GM23338 (cell line): ENCODE measurements around the gene USP6NL. TPM values are rescaled to one million over a fixed set of nuclear protein-coding genes. Genes with fewer than 3 reads are reported as not detected.

Experiments
- ATAC-seq: fragments of 200-7000 bp; cut with Tn5 transposase; 3 replicates; pipeline ENCODE4 v1.9.1; 2020
- DNase-seq: peaks from one replicate; pipeline ENCODE4 v3.0.0-alpha.2; 2015; ENCODE audit warnings: low spot score
- H2AFZ ChIP-seq: fragments of 200-600 bp; sonication (generic); 2 replicates; pipeline ENCODE4 v1.8.0; 2016; ENCODE audit warnings: antibody characterized with exemption, mild to moderate bottlenecking, moderate library complexity
- H3F3A ChIP-seq: fragments of 200-600 bp; sonication (generic); replicated peaks from 2 replicates; pipeline ENCODE4 v1.8.0; 2017; ENCODE audit warnings: antibody characterized with exemption, mixed run types, low read depth
- H3K27ac ChIP-seq: fragments of 200-600 bp; sonication (generic); 2 replicates; pipeline ENCODE4 v1.6.1; 2016; ENCODE audit warnings: low read depth
- H3K27me3 ChIP-seq: fragments of 200-600 bp; sonication (generic); 2 replicates; pipeline ENCODE4 v1.8.0; 2016; ENCODE audit warnings: mild to moderate bottlenecking, mixed run types, moderate library complexity; ENCODE audit not compliant: insufficient read depth
- H3K36me3 ChIP-seq: fragments of 200-600 bp; sonication (generic); 2 replicates; pipeline ENCODE4 v1.8.0; 2016; ENCODE audit warnings: mild to moderate bottlenecking; ENCODE audit not compliant: insufficient read depth
- H3K4me1 ChIP-seq: fragments of 200-600 bp; sonication (generic); 2 replicates; pipeline ENCODE4 v1.8.0; 2016; ENCODE audit warnings: mild to moderate bottlenecking, moderate library complexity; ENCODE audit not compliant: insufficient read depth
- H3K4me2 ChIP-seq: fragments of 200-600 bp; sonication (generic); 2 replicates; pipeline ENCODE4 v1.7.1; 2017; ENCODE audit warnings: mixed run types
- H3K4me3 ChIP-seq: fragments of 200-600 bp; sonication (generic); 2 replicates; pipeline ENCODE4 v1.6.1; 2016; ENCODE audit warnings: mixed run types
- H3K79me2 ChIP-seq: fragments of 200-600 bp; sonication (generic); replicated peaks from 2 replicates; pipeline ENCODE4 v1.8.0; 2017; ENCODE audit warnings: mild to moderate bottlenecking; ENCODE audit not compliant: insufficient read depth
- H3K9me2 ChIP-seq: fragments of 200-600 bp; sonication (generic); 2 replicates; pipeline ENCODE4 v1.8.0; 2017; ENCODE audit not compliant: insufficient read depth
- H4K20me1 ChIP-seq: fragments of 200-600 bp; sonication (generic); replicated peaks from 2 replicates; pipeline ENCODE4 v1.8.0; 2017; ENCODE audit warnings: mild to moderate bottlenecking; ENCODE audit not compliant: insufficient read depth
- H3K27ac Mint-ChIP-seq: 2 replicates; pipeline ENCODE4 v1.8.0; 2020; ENCODE audit warnings: inconsistent platforms, mild to moderate bottlenecking, moderate library complexity, mixed read lengths
- H3K27me3 Mint-ChIP-seq: 3 replicates; pipeline ENCODE4 v1.8.0; 2022; ENCODE audit warnings: low read depth, mild to moderate bottlenecking, moderate library complexity, mixed read lengths, inconsistent platforms; ENCODE audit not compliant: insufficient read depth, poor library complexity
- H3K36me3 Mint-ChIP-seq: 3 replicates; pipeline ENCODE4 v1.8.0; 2021; ENCODE audit warnings: low read depth, mild to moderate bottlenecking, inconsistent platforms, moderate library complexity, mixed read lengths
- H3K4me1 Mint-ChIP-seq: 3 replicates; pipeline ENCODE4 v1.8.0; 2020; ENCODE audit warnings: mild to moderate bottlenecking, inconsistent platforms, mixed read lengths
- H3K4me3 Mint-ChIP-seq: 3 replicates; pipeline ENCODE4 v1.8.0; 2021; ENCODE audit warnings: moderate library complexity, mild to moderate bottlenecking, inconsistent platforms, mixed read lengths
- H3K9me3 Mint-ChIP-seq: 3 replicates; pipeline ENCODE4 v1.8.0; 2020; ENCODE audit warnings: moderate library complexity, mild to moderate bottlenecking, inconsistent platforms, mixed read lengths
- CREB1 ChIP-seq: fragments of 250-450 bp; sonication (Bioruptor Pico); IDR thresholded peaks from 2 replicates; pipeline ENCODE4 v1.5.0; 2020; ENCODE audit warnings: low read depth, mild to moderate bottlenecking, moderate library complexity
- EZH2 ChIP-seq: fragments of 200-600 bp; sonication (generic); IDR thresholded peaks from one replicate; pipeline ENCODE4 v1.8.0; 2017; ENCODE audit warnings: antibody characterized with exemption, mild to moderate bottlenecking, low read depth; ENCODE audit not compliant: unreplicated experiment
- EZH2phosphoT487 ChIP-seq: fragments of 200-600 bp; sonication (generic); IDR thresholded peaks from one replicate; pipeline ENCODE4 v1.8.1; 2018; ENCODE audit warnings: antibody characterized with exemption; ENCODE audit not compliant: unreplicated experiment
- JUNB ChIP-seq: IDR thresholded peaks from one replicate; pipeline ENCODE4 v1.6.1; 2016; ENCODE audit warnings: antibody characterized with exemption; ENCODE audit not compliant: unreplicated experiment
- NANOG ChIP-seq: IDR thresholded peaks from 2 replicates; pipeline ENCODE4 v1.6.1; 2016; ENCODE audit warnings: antibody characterized with exemption, borderline replicate concordance
- POLR2AphosphoS5 ChIP-seq: IDR thresholded peaks from 2 replicates; pipeline ENCODE4 v1.6.1; 2016; ENCODE audit warnings: antibody characterized with exemption, low read depth
- STAT1 ChIP-seq: IDR thresholded peaks from one replicate; pipeline ENCODE4 v1.6.1; 2016; ENCODE audit warnings: antibody characterized with exemption; ENCODE audit not compliant: unreplicated experiment
- ZNF114 ChIP-seq: fragments of 250-450 bp; sonication (Bioruptor Pico); IDR thresholded peaks from 2 replicates; pipeline ENCODE4 v1.5.0; 2020; ENCODE audit warnings: mild to moderate bottlenecking, moderate library complexity
- ZNF331 ChIP-seq: fragments of 250-450 bp; sonication (Bioruptor Pico); IDR thresholded peaks from 2 replicates; pipeline ENCODE4 v1.5.0; 2020; ENCODE audit warnings: low read depth, mild to moderate bottlenecking, moderate library complexity
- polyA plus RNA-seq: library from polyadenylated mRNA; unstranded; fragments of >200 nt; fragmentation: Nextera tagmentation; extraction: Ambion mirVana; gene quantifications from 2 replicates; pipeline ENCODE4 v1.2.1, GENCODE V29; 2016
- total RNA-seq: library from RNA; depleted of rRNA; stranded (reverse); fragments of >200 nt; shearing (Covaris generic); gene quantifications from 2 replicates; pipeline ENCODE4 v1.2.3, GENCODE V29; 2014
- TF ChIP-seq, protein P1 (sequence below): IDR thresholded peaks from 2 replicates; pipeline ENCODE4 v1.6.1; 2016; ENCODE audit warnings: antibody characterized with exemption
- TF ChIP-seq, protein P2 (sequence below): IDR thresholded peaks from one replicate; pipeline ENCODE4 v1.6.1; 2018; ENCODE audit warnings: antibody characterized with exemption; ENCODE audit not compliant: unreplicated experiment
- TF ChIP-seq, protein P3 (sequence below): fragments of 250-450 bp; sonication (Bioruptor Pico); IDR thresholded peaks from 2 replicates; pipeline ENCODE4 v1.5.0; 2020; ENCODE audit warnings: mild to moderate bottlenecking, moderate library complexity
- TF ChIP-seq, protein P4 (sequence below), 2 experiments: fragments of 200-600 bp in 1 of 2; sonication (generic) in 1 of 2; conservative IDR thresholded peaks; 2 replicates each; pipeline versions ENCODE4 v1.5.1 to v1.6.1; 2016 to 2017; ENCODE audit warnings: antibody characterized with exemption in 2 of 2, low read depth in 2 of 2, mild to moderate bottlenecking in 2 of 2, moderate library complexity in 1 of 2

Gene USP6NL
- total and polyA plus RNA-seq, 2 experiments from 2014 or later = 8.1 to 29.7 TPM

DNA sequence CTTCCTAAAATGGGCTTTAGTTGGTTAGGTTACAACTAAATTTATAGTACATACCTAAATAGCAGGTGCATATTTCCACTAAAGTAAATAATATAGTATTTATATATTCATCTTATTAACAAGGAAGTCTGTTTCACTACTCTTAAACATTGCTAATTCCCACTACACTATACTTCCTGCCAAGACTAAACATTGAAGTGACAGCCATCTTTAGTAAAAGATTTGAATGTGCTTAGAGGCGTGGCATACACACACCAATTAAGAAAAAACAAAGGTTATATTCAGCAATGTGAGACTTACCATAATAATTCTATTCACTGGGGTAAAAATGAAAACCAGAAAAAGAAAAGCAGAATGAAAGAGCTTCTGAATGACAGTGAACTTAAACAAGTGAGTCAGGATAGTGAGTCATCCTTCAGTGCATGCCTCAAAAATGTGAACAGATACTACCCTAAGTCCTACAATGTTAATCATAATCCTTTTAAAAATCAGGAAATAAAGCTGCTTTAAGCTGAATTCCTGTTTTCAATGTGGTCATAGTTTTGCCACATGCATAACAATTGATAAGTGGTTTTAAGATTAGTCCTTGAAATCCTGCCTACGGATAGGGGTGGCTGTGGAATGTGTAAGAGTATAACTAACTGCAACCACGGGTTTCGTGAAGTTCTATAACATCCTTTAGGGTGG lies 59.4 kb downstream of the USP6NL start:
- H3K27ac Mint-ChIP-seq = no peak overlapping the region
- peaks cover 3% of the 10 kb centered on the region; the same call in 1 of the 3 replicates for H3K36me3 Mint-ChIP-seq
- Histone ChIP-seq H3K4me3 (no peak overlapping the region), H3K79me2 (peaks cover 96% of the 10 kb centered on the region), H3K4me1 (peaks cover 12% of the 10 kb centered on the region; the same call in 1 of the 2 replicates), H3K4me2 (0 out of 2 replicates have a peak overlapping the region, but pooled peaks have one; percentile 11), H3K27me3 (no peaks in the 10 kb centered on the region), H3K36me3 (no peaks in the 10 kb centered on the region), H3K9me2 (no peaks in the 10 kb centered on the region), H3K27ac (no peak overlapping the region), H4K20me1 (no peaks in the 10 kb centered on the region; the same call in none of the 2 replicates), H3F3A (no peaks in the 10 kb centered on the region), H2AFZ (no peak overlapping the region)
- no peak overlapping the region for H3K4me3 Mint-ChIP-seq
- no peak for TF ChIP-seq ZNF331
- TF ChIP-seq, protein P1, sequence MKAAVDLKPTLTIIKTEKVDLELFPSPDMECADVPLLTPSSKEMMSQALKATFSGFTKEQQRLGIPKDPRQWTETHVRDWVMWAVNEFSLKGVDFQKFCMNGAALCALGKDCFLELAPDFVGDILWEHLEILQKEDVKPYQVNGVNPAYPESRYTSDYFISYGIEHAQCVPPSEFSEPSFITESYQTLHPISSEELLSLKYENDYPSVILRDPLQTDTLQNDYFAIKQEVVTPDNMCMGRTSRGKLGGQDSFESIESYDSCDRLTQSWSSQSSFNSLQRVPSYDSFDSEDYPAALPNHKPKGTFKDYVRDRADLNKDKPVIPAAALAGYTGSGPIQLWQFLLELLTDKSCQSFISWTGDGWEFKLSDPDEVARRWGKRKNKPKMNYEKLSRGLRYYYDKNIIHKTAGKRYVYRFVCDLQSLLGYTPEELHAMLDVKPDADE = no peak
- no peak for TF ChIP-seq EZH2
- TF ChIP-seq, protein P2, sequence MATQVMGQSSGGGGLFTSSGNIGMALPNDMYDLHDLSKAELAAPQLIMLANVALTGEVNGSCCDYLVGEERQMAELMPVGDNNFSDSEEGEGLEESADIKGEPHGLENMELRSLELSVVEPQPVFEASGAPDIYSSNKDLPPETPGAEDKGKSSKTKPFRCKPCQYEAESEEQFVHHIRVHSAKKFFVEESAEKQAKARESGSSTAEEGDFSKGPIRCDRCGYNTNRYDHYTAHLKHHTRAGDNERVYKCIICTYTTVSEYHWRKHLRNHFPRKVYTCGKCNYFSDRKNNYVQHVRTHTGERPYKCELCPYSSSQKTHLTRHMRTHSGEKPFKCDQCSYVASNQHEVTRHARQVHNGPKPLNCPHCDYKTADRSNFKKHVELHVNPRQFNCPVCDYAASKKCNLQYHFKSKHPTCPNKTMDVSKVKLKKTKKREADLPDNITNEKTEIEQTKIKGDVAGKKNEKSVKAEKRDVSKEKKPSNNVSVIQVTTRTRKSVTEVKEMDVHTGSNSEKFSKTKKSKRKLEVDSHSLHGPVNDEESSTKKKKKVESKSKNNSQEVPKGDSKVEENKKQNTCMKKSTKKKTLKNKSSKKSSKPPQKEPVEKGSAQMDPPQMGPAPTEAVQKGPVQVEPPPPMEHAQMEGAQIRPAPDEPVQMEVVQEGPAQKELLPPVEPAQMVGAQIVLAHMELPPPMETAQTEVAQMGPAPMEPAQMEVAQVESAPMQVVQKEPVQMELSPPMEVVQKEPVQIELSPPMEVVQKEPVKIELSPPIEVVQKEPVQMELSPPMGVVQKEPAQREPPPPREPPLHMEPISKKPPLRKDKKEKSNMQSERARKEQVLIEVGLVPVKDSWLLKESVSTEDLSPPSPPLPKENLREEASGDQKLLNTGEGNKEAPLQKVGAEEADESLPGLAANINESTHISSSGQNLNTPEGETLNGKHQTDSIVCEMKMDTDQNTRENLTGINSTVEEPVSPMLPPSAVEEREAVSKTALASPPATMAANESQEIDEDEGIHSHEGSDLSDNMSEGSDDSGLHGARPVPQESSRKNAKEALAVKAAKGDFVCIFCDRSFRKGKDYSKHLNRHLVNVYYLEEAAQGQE = no peak
- no peak for TF ChIP-seq POLR2AphosphoS5
- no peak for TF ChIP-seq NANOG
- no peak for TF ChIP-seq JUNB
- TF ChIP-seq CREB1 (CRISPR knock-in tag) = no peak
- TF ChIP-seq, protein P3, sequence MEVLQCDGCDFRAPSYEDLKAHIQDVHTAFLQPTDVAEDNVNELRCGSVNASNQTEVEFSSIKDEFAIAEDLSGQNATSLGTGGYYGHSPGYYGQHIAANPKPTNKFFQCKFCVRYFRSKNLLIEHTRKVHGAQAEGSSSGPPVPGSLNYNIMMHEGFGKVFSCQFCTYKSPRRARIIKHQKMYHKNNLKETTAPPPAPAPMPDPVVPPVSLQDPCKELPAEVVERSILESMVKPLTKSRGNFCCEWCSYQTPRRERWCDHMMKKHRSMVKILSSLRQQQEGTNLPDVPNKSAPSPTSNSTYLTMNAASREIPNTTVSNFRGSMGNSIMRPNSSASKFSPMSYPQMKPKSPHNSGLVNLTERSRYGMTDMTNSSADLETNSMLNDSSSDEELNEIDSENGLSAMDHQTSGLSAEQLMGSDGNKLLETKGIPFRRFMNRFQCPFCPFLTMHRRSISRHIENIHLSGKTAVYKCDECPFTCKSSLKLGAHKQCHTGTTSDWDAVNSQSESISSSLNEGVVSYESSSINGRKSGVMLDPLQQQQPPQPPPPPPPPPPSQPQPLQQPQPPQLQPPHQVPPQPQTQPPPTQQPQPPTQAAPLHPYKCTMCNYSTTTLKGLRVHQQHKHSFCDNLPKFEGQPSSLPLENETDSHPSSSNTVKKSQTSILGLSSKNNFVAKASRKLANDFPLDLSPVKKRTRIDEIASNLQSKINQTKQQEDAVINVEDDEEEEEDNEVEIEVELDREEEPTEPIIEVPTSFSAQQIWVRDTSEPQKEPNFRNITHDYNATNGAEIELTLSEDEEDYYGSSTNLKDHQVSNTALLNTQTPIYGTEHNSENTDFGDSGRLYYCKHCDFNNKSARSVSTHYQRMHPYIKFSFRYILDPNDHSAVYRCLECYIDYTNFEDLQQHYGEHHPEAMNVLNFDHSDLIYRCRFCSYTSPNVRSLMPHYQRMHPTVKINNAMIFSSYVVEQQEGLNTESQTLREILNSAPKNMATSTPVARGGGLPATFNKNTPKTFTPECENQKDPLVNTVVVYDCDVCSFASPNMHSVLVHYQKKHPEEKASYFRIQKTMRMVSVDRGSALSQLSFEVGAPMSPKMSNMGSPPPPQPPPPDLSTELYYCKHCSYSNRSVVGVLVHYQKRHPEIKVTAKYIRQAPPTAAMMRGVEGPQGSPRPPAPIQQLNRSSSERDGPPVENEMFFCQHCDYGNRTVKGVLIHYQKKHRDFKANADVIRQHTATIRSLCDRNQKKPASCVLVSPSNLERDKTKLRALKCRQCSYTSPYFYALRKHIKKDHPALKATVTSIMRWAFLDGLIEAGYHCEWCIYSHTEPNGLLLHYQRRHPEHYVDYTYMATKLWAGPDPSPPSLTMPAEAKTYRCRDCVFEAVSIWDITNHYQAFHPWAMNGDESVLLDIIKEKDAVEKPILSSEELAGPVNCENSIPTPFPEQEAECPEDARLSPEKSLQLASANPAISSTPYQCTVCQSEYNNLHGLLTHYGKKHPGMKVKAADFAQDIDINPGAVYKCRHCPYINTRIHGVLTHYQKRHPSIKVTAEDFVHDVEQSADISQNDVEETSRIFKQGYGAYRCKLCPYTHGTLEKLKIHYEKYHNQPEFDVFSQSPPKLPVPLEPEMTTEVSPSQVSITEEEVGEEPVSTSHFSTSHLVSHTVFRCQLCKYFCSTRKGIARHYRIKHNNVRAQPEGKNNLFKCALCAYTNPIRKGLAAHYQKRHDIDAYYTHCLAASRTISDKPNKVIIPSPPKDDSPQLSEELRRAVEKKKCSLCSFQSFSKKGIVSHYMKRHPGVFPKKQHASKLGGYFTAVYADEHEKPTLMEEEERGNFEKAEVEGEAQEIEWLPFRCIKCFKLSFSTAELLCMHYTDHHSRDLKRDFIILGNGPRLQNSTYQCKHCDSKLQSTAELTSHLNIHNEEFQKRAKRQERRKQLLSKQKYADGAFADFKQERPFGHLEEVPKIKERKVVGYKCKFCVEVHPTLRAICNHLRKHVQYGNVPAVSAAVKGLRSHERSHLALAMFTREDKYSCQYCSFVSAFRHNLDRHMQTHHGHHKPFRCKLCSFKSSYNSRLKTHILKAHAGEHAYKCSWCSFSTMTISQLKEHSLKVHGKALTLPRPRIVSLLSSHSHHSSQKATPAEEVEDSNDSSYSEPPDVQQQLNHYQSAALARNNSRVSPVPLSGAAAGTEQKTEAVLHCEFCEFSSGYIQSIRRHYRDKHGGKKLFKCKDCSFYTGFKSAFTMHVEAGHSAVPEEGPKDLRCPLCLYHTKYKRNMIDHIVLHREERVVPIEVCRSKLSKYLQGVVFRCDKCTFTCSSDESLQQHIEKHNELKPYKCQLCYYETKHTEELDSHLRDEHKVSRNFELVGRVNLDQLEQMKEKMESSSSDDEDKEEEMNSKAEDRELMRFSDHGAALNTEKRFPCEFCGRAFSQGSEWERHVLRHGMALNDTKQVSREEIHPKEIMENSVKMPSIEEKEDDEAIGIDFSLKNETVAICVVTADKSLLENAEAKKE = no peak
- no peak for TF ChIP-seq ZNF114 (CRISPR knock-in tag)
- no peak for TF ChIP-seq EZH2phosphoT487
- TF ChIP-seq, protein P4, sequence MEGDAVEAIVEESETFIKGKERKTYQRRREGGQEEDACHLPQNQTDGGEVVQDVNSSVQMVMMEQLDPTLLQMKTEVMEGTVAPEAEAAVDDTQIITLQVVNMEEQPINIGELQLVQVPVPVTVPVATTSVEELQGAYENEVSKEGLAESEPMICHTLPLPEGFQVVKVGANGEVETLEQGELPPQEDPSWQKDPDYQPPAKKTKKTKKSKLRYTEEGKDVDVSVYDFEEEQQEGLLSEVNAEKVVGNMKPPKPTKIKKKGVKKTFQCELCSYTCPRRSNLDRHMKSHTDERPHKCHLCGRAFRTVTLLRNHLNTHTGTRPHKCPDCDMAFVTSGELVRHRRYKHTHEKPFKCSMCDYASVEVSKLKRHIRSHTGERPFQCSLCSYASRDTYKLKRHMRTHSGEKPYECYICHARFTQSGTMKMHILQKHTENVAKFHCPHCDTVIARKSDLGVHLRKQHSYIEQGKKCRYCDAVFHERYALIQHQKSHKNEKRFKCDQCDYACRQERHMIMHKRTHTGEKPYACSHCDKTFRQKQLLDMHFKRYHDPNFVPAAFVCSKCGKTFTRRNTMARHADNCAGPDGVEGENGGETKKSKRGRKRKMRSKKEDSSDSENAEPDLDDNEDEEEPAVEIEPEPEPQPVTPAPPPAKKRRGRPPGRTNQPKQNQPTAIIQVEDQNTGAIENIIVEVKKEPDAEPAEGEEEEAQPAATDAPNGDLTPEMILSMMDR (conservative IDR thresholded peaks at IDR 0.05; ENCODE audit: low read depth in 2 of 2) = no peak
- no peak for TF ChIP-seq STAT1
- H3K4me1 Mint-ChIP-seq = peaks cover 31% of the 10 kb centered on the region
- no peaks in the 10 kb centered on the region for H3K9me3 Mint-ChIP-seq
- H3K27me3 Mint-ChIP-seq = peaks cover 4% of the 10 kb centered on the region
- ATAC-seq (no peak; the same call in 2 of the 3 replicates), DNase-seq (no peak)
